ENCODE data around the gene PPIH.

Gene PPIH

DNA sequence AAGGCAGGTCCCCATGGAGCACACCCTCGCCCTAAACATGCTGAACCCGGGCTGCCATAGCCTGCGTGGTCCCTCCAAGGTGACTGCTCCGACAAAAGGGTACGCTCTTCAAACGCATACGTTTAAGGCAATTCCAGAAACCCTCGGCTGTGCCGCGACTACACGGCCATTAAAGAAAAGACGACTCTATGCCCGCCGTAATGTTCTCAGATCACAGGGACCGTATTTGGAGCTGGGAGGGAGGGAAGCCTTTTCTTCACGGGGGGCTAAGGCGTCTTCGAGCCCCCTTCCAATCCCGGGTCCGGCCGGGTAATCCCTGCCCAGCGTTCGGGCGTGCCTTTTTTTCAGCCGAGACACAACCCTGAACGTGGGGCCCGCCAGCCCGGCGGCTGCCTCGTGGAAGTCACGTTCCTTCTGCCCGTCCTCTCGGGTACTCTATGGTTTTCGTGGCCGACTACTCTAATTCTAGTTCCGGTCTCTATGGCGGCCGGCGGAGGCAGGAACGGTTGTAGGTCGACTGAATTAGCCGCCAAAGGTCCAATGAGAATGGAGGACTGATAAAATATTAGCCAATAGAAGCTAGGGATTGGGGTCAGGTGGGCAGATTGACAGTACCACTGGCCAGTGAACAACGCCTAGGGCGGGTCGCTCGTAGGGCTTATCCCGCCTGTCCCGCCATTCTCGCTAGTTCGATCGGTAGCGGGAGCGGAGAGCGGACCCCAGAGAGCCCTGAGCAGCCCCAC lies 23.7 kb downstream of the PPIH start, which contains the start of gene YBX1 (continued):
- no peak for TF ChIP-seq ZNF585B (tag by site-specific recombination; IDR thresholded peaks at IDR 0.05)
- no peak for TF ChIP-seq ZNF571 (tag by site-specific recombination; IDR thresholded peaks at IDR 0.05)
- TF ChIP-seq, protein P1, sequence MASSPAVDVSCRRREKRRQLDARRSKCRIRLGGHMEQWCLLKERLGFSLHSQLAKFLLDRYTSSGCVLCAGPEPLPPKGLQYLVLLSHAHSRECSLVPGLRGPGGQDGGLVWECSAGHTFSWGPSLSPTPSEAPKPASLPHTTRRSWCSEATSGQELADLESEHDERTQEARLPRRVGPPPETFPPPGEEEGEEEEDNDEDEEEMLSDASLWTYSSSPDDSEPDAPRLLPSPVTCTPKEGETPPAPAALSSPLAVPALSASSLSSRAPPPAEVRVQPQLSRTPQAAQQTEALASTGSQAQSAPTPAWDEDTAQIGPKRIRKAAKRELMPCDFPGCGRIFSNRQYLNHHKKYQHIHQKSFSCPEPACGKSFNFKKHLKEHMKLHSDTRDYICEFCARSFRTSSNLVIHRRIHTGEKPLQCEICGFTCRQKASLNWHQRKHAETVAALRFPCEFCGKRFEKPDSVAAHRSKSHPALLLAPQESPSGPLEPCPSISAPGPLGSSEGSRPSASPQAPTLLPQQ (tag by site-specific recombination; IDR thresholded peaks at IDR 0.05), result peak; percentile 98
- no peak for TF ChIP-seq ZNF549 (tag by site-specific recombination; IDR thresholded peaks at IDR 0.05)
- peak; percentile 70; the same call in 1 of the 2 replicates for TF ChIP-seq ZBTB20 (tag by site-specific recombination; IDR thresholded peaks at IDR 0.05)
- TF ChIP-seq ZBTB21 (tag by site-specific recombination; IDR thresholded peaks at IDR 0.05), result 0 out of 2 replicates have a peak, but pooled peaks have one; percentile 46
- TF ChIP-seq OSR2 (tag by site-specific recombination; IDR thresholded peaks at IDR 0.05), result no peak
- TF ChIP-seq, protein P2, sequence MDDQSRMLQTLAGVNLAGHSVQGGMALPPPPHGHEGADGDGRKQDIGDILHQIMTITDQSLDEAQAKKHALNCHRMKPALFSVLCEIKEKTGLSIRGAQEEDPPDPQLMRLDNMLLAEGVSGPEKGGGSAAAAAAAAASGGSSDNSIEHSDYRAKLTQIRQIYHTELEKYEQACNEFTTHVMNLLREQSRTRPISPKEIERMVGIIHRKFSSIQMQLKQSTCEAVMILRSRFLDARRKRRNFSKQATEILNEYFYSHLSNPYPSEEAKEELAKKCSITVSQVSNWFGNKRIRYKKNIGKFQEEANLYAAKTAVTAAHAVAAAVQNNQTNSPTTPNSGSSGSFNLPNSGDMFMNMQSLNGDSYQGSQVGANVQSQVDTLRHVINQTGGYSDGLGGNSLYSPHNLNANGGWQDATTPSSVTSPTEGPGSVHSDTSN (CRISPR knock-in tag; IDR thresholded peaks at IDR 0.05), result peak; percentile 93
- TF ChIP-seq ZNF561 (tag by site-specific recombination; IDR thresholded peaks at IDR 0.05; ENCODE audit: borderline replicate concordance), result peak; percentile 64
- no peak for TF ChIP-seq SALL2 (tag by site-specific recombination; IDR thresholded peaks at IDR 0.05; ENCODE audit: borderline replicate concordance)
- no peak for TF ChIP-seq ZNF626 (tag by site-specific recombination; IDR thresholded peaks at IDR 0.05)
- TF ChIP-seq, protein P3, sequence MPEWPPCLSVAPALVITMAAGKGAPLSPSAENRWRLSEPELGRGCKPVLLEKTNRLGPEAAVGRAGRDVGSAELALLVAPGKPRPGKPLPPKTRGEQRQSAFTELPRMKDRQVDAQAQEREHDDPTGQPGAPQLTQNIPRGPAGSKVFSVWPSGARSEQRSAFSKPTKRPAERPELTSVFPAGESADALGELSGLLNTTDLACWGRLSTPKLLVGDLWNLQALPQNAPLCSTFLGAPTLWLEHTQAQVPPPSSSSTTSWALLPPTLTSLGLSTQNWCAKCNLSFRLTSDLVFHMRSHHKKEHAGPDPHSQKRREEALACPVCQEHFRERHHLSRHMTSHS (tag by site-specific recombination; IDR thresholded peaks at IDR 0.05), result no peak
- peak; percentile 74 for TF ChIP-seq ZBTB17 (tag by site-specific recombination; IDR thresholded peaks at IDR 0.05)
- TF ChIP-seq, protein P4, sequence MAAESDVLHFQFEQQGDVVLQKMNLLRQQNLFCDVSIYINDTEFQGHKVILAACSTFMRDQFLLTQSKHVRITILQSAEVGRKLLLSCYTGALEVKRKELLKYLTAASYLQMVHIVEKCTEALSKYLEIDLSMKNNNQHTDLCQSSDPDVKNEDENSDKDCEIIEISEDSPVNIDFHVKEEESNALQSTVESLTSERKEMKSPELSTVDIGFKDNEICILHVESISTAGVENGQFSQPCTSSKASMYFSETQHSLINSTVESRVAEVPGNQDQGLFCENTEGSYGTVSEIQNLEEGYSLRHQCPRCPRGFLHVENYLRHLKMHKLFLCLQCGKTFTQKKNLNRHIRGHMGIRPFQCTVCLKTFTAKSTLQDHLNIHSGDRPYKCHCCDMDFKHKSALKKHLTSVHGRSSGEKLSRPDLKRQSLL (tag by site-specific recombination; IDR thresholded peaks at IDR 0.05), result no peak
- TF ChIP-seq, protein P5, sequence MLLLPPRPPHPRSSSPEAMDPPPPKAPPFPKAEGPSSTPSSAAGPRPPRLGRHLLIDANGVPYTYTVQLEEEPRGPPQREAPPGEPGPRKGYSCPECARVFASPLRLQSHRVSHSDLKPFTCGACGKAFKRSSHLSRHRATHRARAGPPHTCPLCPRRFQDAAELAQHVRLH (tag by site-specific recombination; IDR thresholded peaks at IDR 0.05), result no peak
- TF ChIP-seq KLF7 (tag by site-specific recombination; IDR thresholded peaks at IDR 0.05; ENCODE audit: borderline replicate concordance), result 0 out of 2 replicates have a peak, but pooled peaks have one; percentile 42
- TF ChIP-seq ZNF600 (tag by site-specific recombination; IDR thresholded peaks at IDR 0.05), result 0 out of 2 replicates have a peak, but pooled peaks have one; percentile 15
- no peak for TF ChIP-seq ZNF138 (tag by site-specific recombination; IDR thresholded peaks at IDR 0.05; ENCODE audit: borderline replicate concordance)
- TF ChIP-seq, protein P6, sequence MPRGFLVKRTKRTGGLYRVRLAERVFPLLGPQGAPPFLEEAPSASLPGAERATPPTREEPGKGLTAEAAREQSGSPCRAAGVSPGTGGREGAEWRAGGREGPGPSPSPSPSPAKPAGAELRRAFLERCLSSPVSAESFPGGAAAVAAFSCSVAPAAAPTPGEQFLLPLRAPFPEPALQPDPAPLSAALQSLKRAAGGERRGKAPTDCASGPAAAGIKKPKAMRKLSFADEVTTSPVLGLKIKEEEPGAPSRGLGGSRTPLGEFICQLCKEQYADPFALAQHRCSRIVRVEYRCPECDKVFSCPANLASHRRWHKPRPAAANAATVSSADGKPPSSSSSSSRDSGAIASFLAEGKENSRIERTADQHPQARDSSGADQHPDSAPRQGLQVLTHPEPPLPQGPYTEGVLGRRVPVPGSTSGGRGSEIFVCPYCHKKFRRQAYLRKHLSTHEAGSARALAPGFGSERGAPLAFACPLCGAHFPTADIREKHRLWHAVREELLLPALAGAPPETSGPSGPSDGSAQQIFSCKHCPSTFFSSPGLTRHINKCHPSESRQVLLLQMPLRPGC (tag by site-specific recombination; IDR thresholded peaks at IDR 0.05), result no peak
- TF ChIP-seq ZNF658 (tag by site-specific recombination; IDR thresholded peaks at IDR 0.05), result no peak
- TF ChIP-seq ZNF514 (tag by site-specific recombination; IDR thresholded peaks at IDR 0.05), result no peak
- TF ChIP-seq, protein P7, sequence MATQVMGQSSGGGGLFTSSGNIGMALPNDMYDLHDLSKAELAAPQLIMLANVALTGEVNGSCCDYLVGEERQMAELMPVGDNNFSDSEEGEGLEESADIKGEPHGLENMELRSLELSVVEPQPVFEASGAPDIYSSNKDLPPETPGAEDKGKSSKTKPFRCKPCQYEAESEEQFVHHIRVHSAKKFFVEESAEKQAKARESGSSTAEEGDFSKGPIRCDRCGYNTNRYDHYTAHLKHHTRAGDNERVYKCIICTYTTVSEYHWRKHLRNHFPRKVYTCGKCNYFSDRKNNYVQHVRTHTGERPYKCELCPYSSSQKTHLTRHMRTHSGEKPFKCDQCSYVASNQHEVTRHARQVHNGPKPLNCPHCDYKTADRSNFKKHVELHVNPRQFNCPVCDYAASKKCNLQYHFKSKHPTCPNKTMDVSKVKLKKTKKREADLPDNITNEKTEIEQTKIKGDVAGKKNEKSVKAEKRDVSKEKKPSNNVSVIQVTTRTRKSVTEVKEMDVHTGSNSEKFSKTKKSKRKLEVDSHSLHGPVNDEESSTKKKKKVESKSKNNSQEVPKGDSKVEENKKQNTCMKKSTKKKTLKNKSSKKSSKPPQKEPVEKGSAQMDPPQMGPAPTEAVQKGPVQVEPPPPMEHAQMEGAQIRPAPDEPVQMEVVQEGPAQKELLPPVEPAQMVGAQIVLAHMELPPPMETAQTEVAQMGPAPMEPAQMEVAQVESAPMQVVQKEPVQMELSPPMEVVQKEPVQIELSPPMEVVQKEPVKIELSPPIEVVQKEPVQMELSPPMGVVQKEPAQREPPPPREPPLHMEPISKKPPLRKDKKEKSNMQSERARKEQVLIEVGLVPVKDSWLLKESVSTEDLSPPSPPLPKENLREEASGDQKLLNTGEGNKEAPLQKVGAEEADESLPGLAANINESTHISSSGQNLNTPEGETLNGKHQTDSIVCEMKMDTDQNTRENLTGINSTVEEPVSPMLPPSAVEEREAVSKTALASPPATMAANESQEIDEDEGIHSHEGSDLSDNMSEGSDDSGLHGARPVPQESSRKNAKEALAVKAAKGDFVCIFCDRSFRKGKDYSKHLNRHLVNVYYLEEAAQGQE (tag by site-specific recombination; IDR thresholded peaks at IDR 0.05), result 0 out of 2 replicates have a peak, but pooled peaks have one; percentile 23
- TF ChIP-seq ZNF529 (tag by site-specific recombination; IDR thresholded peaks at IDR 0.05; ENCODE audit: insufficient replicate concordance), result no peak
- TF ChIP-seq ZNF792 (tag by site-specific recombination; IDR thresholded peaks at IDR 0.05), result no peak
- TF ChIP-seq, protein P8, sequence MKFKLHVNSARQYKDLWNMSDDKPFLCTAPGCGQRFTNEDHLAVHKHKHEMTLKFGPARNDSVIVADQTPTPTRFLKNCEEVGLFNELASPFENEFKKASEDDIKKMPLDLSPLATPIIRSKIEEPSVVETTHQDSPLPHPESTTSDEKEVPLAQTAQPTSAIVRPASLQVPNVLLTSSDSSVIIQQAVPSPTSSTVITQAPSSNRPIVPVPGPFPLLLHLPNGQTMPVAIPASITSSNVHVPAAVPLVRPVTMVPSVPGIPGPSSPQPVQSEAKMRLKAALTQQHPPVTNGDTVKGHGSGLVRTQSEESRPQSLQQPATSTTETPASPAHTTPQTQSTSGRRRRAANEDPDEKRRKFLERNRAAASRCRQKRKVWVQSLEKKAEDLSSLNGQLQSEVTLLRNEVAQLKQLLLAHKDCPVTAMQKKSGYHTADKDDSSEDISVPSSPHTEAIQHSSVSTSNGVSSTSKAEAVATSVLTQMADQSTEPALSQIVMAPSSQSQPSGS (tag by site-specific recombination; IDR thresholded peaks at IDR 0.05; ENCODE audit: low read depth), result no peak
